Measurements from ENCODE around the gene ARHGAP10.

GRCh38 chr4:148044912-148045352, 313.0 kb downstream of the ARHGAP10 start:
- TF ChIP-seq CTCF (IDR thresholded peaks at IDR 0.05) = no peak
- TF ChIP-seq POLR2A (IDR thresholded peaks at IDR 0.05) = no peak
- no peak for TF ChIP-seq POLR2AphosphoS5 (IDR thresholded peaks at IDR 0.05)

Measured in prostate gland (tissue), 2 donors.